Measurements from ENCODE around the gene CLASP2.

Gene CLASP2

DNA sequence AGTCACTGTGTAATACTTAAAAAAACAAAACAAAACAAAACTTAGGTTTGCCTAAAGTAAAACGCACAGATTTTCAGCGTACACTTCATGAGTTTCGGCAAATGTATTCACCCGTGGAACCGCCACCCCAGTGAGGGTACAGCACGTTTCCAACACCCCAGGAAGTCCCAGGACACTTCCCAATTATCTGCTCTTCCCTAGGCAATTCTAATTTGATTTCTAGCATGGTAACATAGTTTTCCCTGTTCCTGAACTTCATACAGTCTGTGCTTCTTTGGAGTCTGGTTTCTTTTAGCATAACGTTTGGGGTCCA, 497 bp upstream of the CLASP2 start:
- no peak for TF ChIP-seq CTCF (IDR thresholded peaks at IDR 0.05; ENCODE audit: extremely low read depth, missing control alignments)
- no peak for DNase-seq (ENCODE audit: low spot score)

- DNase-seq (ENCODE audit: low spot score) = no peak
- no peak for TF ChIP-seq CTCF (IDR thresholded peaks at IDR 0.05; ENCODE audit: extremely low read depth, missing control alignments)
Measured at GRCh38 chr3:33717616-33717865, 513 bp downstream of the CLASP2 start.

- DNase-seq (ENCODE audit: low spot score) = no peak
- no peak for TF ChIP-seq CTCF (IDR thresholded peaks at IDR 0.05; ENCODE audit: extremely low read depth, missing control alignments)
Measured at GRCh38 chr3:33716227-33716626, 1.8 kb downstream of the CLASP2 start.

- DNase-seq (ENCODE audit: low spot score) = no peak
- TF ChIP-seq CTCF (IDR thresholded peaks at IDR 0.05; ENCODE audit: extremely low read depth, missing control alignments) = no peak
Measured at GRCh38 chr3:33711100-33711499, 7.0 kb downstream of the CLASP2 start.

- TF ChIP-seq CTCF (IDR thresholded peaks at IDR 0.05; ENCODE audit: extremely low read depth, missing control alignments) = no peak
- DNase-seq (ENCODE audit: low spot score) = no peak
Measured at GRCh38 chr3:33706056-33706455, 12.0 kb downstream of the CLASP2 start.

DNA sequence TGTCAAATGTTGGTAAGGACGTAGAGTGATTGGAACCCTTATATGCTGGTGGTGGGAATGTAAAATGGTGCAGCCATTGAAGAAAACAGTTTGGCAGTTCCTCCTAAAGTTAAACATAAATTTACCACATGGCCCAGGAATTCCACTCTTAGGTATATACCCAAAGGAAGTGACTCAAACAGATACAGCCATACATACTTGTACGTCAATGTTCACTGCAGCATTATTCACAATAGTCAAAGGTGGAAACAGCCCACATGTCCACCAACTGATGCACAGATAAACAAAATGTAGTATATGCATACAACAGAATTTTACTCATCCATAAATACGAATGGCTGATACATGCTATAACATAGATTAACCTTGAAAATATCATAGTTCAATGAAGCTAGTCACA, 13.2 kb downstream of the CLASP2 start:
- no peak for DNase-seq (ENCODE audit: low spot score)
- no peak for TF ChIP-seq CTCF (IDR thresholded peaks at IDR 0.05; ENCODE audit: extremely low read depth, missing control alignments)

DNA sequence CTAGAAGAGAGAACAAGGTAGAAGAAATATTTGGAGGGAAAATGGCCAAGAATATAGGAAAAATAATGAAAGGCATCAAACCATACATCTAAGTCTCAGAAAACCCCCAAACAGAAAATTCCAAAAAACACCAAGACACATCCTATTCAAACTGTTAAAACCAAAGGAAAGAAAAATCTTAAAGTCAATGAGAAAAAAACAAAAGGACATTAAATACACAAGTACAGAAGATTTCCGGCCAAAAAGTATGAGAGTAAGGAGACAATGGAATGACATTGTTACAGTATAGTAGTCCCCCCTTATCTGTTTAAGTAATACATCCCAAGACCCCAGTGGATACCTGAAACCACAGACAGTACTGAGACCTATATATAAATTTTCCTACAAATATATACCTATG, 18.8 kb downstream of the CLASP2 start:
- TF ChIP-seq CTCF (IDR thresholded peaks at IDR 0.05; ENCODE audit: extremely low read depth, missing control alignments) = no peak
- DNase-seq (ENCODE audit: low spot score) = no peak

DNA sequence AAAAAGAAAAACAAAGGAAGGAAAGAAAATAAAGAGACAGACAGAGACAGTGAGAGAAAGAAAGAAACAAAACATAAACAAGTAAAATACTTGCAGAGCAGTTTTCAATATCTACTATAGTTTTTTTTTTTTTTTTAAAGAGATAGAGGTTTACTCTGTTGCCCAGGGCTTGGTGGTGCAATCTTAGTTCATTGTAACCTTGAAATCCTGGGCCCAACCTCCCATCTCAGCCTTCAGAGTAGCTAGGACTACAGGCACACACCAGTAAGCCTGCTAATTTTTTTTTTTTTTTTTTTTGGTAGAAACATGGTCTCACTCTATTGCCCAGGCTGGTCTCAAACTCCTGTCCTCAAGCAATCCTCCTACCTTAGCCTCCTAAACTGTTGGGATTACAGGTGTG, 23.1 kb downstream of the CLASP2 start:
- no peak for DNase-seq (ENCODE audit: low spot score)
- TF ChIP-seq CTCF (IDR thresholded peaks at IDR 0.05; ENCODE audit: extremely low read depth, missing control alignments) = no peak

Data from GM20000 (cell line).